SH-SY5Y (cell line): ENCODE results near the gene TMEM82.

Source experiments
- GATA2 ChIP-seq: IDR thresholded peaks from 2 replicates; pipeline ENCODE4 v1.6.1; 2011; ENCODE audit warnings: mild to moderate bottlenecking, low read depth, low read length
- GATA3 ChIP-seq: IDR thresholded peaks from 2 replicates; pipeline ENCODE4 v1.6.1; 2011; ENCODE audit warnings: low read depth, mild to moderate bottlenecking, low read length, moderate library complexity

- TF ChIP-seq GATA2 = no peak
- no peak for TF ChIP-seq GATA3
Measured at GRCh38 chr1:15767941-15768340, 25.6 kb downstream of the TMEM82 start.
